Cardiac fibroblast (primary cell): ENCODE data around the gene AKAP7.

Experiments
- DNase-seq, 2 donors: peaks; one replicate each; pipeline versions ENCODE4 v3.0.0 to v3.0.0-alpha.2; 2010; ENCODE audit warnings: low read depth in 2 of 2
- H3K4me3 ChIP-seq, 2 donors: replicated peaks in 1 of 2; 1 replicate in 1 of 2; 2 replicates in 1 of 2; pipeline ENCODE4 v1.5.1; 2011; ENCODE audit warnings: low read depth in 2 of 2, low read length in 2 of 2, mild to moderate bottlenecking in 2 of 2, moderate library complexity in 1 of 2
- TF ChIP-seq, protein P1 (sequence below): IDR thresholded peaks from one replicate; pipeline ENCODE4 v1.5.1; 2011; ENCODE audit warnings: low read depth, mild to moderate bottlenecking, low read length, inconsistent platforms

AKAP7 gene

DNA sequence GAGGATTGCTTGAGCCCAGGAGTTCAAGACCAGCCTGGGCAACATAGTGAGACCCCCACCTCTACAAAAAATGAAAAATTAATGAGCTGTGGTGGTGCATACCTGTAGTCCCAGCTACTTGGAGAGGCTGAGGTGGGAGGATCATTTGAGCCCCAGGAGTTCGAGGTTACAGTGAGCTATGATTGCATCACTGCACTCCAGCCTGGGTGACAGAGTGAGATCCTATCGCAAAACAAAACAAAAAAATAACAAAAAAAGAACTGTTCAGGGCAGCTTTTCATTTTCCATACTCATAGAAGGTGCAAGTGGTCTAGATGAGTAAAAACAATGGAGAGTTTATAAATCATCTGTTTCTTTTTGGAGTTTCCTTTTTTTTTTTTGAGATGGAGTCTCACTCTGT is 21.1 kb downstream of the AKAP7 start:
- TF ChIP-seq, protein P1, sequence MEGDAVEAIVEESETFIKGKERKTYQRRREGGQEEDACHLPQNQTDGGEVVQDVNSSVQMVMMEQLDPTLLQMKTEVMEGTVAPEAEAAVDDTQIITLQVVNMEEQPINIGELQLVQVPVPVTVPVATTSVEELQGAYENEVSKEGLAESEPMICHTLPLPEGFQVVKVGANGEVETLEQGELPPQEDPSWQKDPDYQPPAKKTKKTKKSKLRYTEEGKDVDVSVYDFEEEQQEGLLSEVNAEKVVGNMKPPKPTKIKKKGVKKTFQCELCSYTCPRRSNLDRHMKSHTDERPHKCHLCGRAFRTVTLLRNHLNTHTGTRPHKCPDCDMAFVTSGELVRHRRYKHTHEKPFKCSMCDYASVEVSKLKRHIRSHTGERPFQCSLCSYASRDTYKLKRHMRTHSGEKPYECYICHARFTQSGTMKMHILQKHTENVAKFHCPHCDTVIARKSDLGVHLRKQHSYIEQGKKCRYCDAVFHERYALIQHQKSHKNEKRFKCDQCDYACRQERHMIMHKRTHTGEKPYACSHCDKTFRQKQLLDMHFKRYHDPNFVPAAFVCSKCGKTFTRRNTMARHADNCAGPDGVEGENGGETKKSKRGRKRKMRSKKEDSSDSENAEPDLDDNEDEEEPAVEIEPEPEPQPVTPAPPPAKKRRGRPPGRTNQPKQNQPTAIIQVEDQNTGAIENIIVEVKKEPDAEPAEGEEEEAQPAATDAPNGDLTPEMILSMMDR: no peak
- H3K4me3 ChIP-seq: no peak overlapping the region
- no peak for DNase-seq

DNA sequence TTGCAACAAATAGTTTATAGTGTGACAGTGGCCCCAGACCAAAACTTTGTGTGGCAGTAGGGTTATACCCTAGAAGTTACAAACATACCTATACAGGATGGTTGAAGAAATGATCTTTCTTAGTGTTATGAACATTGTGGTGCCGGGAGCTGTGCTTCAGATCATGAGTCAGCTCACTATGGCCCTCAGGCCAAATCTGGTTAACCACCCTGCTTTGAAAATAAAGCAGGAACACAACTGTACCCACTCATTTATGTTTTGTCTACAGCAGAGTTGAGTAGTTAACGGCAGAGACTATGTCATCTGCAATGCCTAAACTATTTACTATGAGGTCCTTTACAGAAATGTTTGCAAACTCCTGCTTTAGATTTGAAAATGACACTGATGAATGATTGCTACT is 24.3 kb downstream of the AKAP7 start:
- TF ChIP-seq, protein P1: no peak
- DNase-seq: peak; percentile 25 to 53
- no peak overlapping the region for H3K4me3 ChIP-seq

DNA sequence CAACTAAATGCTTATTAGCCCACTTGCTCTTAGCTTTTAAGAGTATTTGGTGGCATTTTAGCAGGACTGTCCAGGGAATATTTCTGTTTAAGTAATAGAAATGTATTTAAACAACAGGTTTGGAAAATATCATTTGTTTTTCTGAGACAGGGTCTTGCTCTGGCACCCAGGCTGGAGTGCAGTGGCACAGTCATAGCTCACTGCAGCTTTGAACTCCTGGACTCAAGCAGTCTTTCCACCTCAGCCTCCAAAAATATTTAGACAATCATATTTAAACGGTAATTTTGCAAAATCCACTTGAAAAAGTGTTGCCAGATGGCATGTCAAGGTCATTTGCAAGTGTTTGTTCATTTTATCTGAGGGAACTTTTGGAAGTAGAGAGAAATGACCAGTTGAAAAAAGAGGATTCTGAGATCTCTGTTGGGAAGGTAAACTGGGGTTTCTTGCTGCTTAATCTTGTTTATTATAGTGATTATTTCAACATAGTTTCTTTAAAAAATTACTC is 25.0 kb downstream of the AKAP7 start:
- TF ChIP-seq, protein P1: no peak

DNA sequence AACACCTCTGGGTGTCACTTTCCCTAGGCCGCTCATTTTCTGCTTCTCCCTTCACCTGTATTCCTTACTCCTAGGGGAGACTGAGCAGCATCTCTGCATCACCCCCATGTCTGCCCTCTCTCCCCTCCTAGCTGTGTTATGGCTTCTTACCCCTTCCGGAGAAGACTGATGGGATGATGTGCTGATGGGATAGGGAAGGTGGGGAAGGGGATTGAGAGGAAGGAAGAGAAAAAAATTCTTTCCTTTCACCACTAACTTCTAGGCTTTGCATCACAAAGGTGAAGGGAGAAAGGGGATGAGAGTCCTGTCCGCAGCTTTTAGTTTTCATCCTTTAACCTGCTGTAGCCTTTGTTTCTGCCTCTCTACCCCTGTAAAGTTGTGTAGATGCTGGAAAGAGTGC is 26.7 kb downstream of the AKAP7 start:
- DNase-seq: no peak
- H3K4me3 ChIP-seq: no peak overlapping the region
- TF ChIP-seq, protein P1: no peak

More for the DNA sequence above, 25.0 kb downstream of the AKAP7 start:
- no peak for DNase-seq
- no peak overlapping the region for H3K4me3 ChIP-seq

DNA sequence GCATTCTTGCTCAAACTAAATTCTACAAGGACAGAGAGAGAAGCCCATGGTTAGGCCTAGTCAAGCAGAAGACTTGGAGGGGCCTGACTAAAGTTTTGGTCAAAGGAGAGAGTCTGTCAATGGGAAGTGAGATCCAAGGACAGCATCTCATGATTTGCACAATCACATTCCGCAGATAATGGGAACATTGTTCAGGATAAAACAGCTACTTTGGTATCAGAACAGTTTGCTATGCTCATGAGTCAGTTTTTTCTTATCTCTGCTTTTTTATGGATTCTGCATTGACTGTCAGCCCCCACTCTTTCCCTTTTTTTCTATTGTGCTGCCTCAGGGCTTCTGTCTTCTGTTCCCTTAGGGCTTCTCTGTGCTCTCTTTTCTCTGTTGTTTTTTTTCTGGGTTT is 28.6 kb downstream of the AKAP7 start:
- no peak overlapping the region for H3K4me3 ChIP-seq
- TF ChIP-seq, protein P1: no peak
- peak; percentile 2 to 59 for DNase-seq

DNA sequence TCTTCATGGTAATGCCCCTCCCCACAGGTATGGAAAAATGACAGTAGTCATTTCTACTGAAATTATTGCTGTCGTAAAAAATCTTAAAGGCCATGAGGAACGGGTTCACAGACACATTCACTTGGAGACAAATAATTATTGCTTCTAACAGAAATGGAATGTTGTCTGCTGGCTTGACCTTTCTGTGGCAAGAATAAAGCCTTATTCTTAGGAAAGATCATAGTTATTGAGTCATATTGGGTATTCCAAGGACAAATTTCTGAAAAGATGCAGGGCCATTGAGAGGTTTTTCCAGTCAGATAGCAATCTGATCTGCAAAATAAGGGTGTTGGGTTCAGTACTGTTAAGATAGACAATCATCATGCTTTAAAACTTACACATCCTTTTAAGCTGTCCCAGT is 29.2 kb downstream of the AKAP7 start:
- DNase-seq: peak; percentile 11 to 16
- TF ChIP-seq, protein P1: no peak
- no peak overlapping the region for H3K4me3 ChIP-seq

DNA sequence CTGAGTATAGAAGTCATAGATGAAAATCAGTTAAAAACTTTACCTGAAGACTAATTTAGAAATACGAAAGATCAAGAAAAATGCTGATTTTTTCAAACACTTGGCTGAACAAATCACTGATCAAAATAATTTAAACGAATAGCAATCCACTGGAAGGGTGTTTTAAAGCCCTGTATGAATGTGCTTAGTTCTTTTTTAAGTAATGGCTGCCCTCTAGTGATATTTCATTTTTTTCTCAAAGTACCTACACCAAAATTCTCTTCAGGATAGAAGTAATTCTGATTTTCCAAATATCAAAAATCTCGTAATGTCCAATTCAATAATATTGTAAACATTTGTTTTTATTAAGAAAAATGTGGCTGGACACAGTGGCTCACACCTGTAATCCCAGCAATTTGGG is 32.5 kb downstream of the AKAP7 start:
- peak; percentile 23 to 34 for DNase-seq
- H3K4me3 ChIP-seq: no peak overlapping the region
- TF ChIP-seq, protein P1: no peak
